Keratinocyte (primary cell): ENCODE data around the gene TTC22.

ENCODE experiments used
- EZH2 ChIP-seq: IDR thresholded peaks from one replicate; pipeline ENCODE4 v1.6.1; 2012; ENCODE audit warnings: inconsistent platforms, mild to moderate bottlenecking, low read length, moderate library complexity
- TF ChIP-seq, protein P1 (sequence below), 3 experiments: IDR thresholded peaks in 1 of 3; conservative IDR thresholded peaks in 1 of 3; optimal IDR thresholded peaks in 1 of 3; 2 replicates in 2 of 3; 3 replicates in 1 of 3; pipeline versions ENCODE3 to v1.5.1; 2011; ENCODE audit warnings: low read length in 3 of 3, mild to moderate bottlenecking in 3 of 3, moderate library complexity in 2 of 3, control low read depth in 1 of 3, inconsistent platforms in 1 of 3; ENCODE audit not compliant: insufficient read depth in 2 of 3; ENCODE audit errors: extremely low read depth in 1 of 3

DNA sequence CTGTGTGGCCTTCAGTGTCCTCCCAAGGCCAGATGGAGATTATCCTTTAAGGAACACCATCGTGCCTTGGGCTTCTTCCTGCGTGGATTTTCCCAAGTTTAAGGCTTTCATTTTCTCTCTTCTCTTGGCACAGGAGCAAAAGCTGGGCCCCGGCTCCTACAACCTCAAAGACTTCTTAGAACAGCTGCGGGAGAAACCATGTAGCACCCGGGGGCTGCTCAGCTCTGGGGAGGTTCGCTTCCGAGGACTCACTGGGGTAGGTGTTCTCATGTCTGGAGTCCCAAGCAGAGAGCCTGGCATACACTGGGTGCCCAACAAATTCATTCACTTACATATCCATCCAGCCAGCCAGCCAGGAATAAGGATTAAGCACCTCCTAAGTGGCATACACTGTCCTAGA, 6.6 kb upstream of the TTC22 start:
- TF ChIP-seq, protein P1, sequence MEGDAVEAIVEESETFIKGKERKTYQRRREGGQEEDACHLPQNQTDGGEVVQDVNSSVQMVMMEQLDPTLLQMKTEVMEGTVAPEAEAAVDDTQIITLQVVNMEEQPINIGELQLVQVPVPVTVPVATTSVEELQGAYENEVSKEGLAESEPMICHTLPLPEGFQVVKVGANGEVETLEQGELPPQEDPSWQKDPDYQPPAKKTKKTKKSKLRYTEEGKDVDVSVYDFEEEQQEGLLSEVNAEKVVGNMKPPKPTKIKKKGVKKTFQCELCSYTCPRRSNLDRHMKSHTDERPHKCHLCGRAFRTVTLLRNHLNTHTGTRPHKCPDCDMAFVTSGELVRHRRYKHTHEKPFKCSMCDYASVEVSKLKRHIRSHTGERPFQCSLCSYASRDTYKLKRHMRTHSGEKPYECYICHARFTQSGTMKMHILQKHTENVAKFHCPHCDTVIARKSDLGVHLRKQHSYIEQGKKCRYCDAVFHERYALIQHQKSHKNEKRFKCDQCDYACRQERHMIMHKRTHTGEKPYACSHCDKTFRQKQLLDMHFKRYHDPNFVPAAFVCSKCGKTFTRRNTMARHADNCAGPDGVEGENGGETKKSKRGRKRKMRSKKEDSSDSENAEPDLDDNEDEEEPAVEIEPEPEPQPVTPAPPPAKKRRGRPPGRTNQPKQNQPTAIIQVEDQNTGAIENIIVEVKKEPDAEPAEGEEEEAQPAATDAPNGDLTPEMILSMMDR (optimal IDR thresholded peaks at IDR 0.05 in 1 of 3, IDR thresholded peaks at IDR 0.05 in 1 of 3, conservative IDR thresholded peaks at IDR 0.05 in 1 of 3; ENCODE audit: extremely low read depth in 1 of 3, insufficient read depth in 2 of 3, low read length in 3 of 3), result no peak
- no peak for TF ChIP-seq EZH2
